A673 (cell line): Measurements from ENCODE around the gene ZNF3. TPM values are rescaled to one million over a fixed set of nuclear protein-coding genes. Genes with fewer than 3 reads are reported as not detected.

Source experiments
- BruUV-seq: library from RNA; stranded (reverse); fragments of 400-500 nt; replicated peaks from 2 replicates; lab custom pipeline; 2021; lab: Mats Ljungman, UMichigan
- CTCF ChIA-PET: fragments of 300-600 bp; sonication (Branson Sonifier 250); formaldehyde crosslinking; loops from one replicate; lab custom pipeline; 2022; ENCODE audit warnings: antibody characterized with exemption; lab: Charles Lee
- POLR2A ChIA-PET: fragments of 300-600 bp; sonication (Branson Sonifier 250); formaldehyde crosslinking; loops from one replicate; lab custom pipeline; 2022; ENCODE audit warnings: antibody characterized with exemption; ENCODE audit not compliant: low non-redundant PET; lab: Charles Lee
- DNase-seq: peaks from one replicate; pipeline ENCODE4 v3.0.0-alpha.2; 2015; ENCODE audit warnings: low spot score
- H3K27ac ChIP-seq: fragments of 200-600 bp; sonication (generic); 2 replicates; pipeline ENCODE4 v1.5.1; 2016; ENCODE audit warnings: mixed run types, low read depth, mild to moderate bottlenecking, mixed read lengths, antibody characterized with exemption, low read length; ENCODE audit not compliant: poor library complexity, severe bottlenecking
- H3K27me3 ChIP-seq: fragments of 200-600 bp; sonication (generic); replicated peaks from 2 replicates; pipeline ENCODE4 v1.6.1; 2017; ENCODE audit warnings: mixed run types, low read depth, mild to moderate bottlenecking, mixed read lengths, antibody characterized with exemption, low read length; ENCODE audit not compliant: insufficient read depth, poor library complexity
- H3K36me3 ChIP-seq: fragments of 200-600 bp; sonication (generic); 2 replicates; pipeline ENCODE4 v1.6.1; 2016; ENCODE audit warnings: mixed run types, mild to moderate bottlenecking, mixed read lengths, antibody characterized with exemption, low read length; ENCODE audit not compliant: insufficient read depth, poor library complexity, severe bottlenecking
- H3K4me1 ChIP-seq: fragments of 200-600 bp; sonication (generic); 2 replicates; pipeline ENCODE4 v1.6.1; 2017; ENCODE audit warnings: mixed run types, mild to moderate bottlenecking, mixed read lengths, antibody characterized with exemption, low read length; ENCODE audit not compliant: insufficient read depth, poor library complexity, severe bottlenecking
- H3K4me3 ChIP-seq: fragments of 200-600 bp; sonication (generic); 2 replicates; pipeline ENCODE4 v1.5.1; 2016; ENCODE audit warnings: low read depth, mixed run types, mild to moderate bottlenecking, mixed read lengths, low read length; ENCODE audit not compliant: poor library complexity, severe bottlenecking
- H3K9me3 ChIP-seq: fragments of 200-600 bp; sonication (generic); 2 replicates; pipeline ENCODE4 v1.6.1; 2016; ENCODE audit warnings: mixed run types, low read depth, mild to moderate bottlenecking, mixed read lengths, antibody characterized with exemption, low read length; ENCODE audit not compliant: poor library complexity, severe bottlenecking
- EZH2 ChIP-seq: fragments of 200-600 bp; sonication (generic); IDR thresholded peaks from 2 replicates; pipeline ENCODE4 v1.6.1; 2017; ENCODE audit warnings: borderline replicate concordance, low read depth, mild to moderate bottlenecking, mixed read lengths, antibody characterized with exemption, low read length; ENCODE audit not compliant: poor library complexity, severe bottlenecking
- intact Hi-C: fragments of 100-400 bp; cut with micrococcal nuclease; formaldehyde crosslinking; loops from one replicate; pipeline ENCODE4 v1.10.0; 2022; ENCODE audit not compliant: unreplicated experiment
- total RNA-seq: library from RNA; stranded (reverse); gene quantifications from 2 replicates; pipeline ENCODE4 v1.2.3, GENCODE V29; 2021
- TF ChIP-seq, protein P1 (sequence below): fragments of 300-800, 200-600 bp; sonication (generic); conservative IDR thresholded peaks from 2 replicates; pipeline ENCODE4 v1.5.1; 2017; ENCODE audit warnings: low read depth, mild to moderate bottlenecking, antibody characterized with exemption, low read length, moderate library complexity, mixed read lengths

The ZNF3 gene
- total RNA-seq, 1 experiment from 2014 or later = 50.2 TPM

GRCh38 chr7:100107890-100108289 is 26.4 kb upstream of the ZNF3 start:
- intact Hi-C loops = no loop called here
- no peak for DNase-seq
- H3K27ac ChIP-seq = no peak overlapping the region
- ChIA-PET POLR2A (no interaction called here), CTCF (no interaction called here)
- H3K36me3 ChIP-seq = peaks cover 67% of the 10 kb centered on the region
- no peak overlapping the region for H3K4me3 ChIP-seq
- H3K27me3 ChIP-seq = no peaks in the 10 kb centered on the region
- H3K4me1 ChIP-seq = peaks cover under 1% of the 10 kb centered on the region
- TF ChIP-seq, protein P1, sequence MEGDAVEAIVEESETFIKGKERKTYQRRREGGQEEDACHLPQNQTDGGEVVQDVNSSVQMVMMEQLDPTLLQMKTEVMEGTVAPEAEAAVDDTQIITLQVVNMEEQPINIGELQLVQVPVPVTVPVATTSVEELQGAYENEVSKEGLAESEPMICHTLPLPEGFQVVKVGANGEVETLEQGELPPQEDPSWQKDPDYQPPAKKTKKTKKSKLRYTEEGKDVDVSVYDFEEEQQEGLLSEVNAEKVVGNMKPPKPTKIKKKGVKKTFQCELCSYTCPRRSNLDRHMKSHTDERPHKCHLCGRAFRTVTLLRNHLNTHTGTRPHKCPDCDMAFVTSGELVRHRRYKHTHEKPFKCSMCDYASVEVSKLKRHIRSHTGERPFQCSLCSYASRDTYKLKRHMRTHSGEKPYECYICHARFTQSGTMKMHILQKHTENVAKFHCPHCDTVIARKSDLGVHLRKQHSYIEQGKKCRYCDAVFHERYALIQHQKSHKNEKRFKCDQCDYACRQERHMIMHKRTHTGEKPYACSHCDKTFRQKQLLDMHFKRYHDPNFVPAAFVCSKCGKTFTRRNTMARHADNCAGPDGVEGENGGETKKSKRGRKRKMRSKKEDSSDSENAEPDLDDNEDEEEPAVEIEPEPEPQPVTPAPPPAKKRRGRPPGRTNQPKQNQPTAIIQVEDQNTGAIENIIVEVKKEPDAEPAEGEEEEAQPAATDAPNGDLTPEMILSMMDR = no peak
- TF ChIP-seq EZH2 = no peak
- H3K9me3 ChIP-seq = no peaks in the 10 kb centered on the region
- BruUV-seq = no TSS peak

GRCh38 chr7:100107125-100107737 is 25.7 kb upstream of the ZNF3 start:
- no peak for DNase-seq
- Histone ChIP-seq H3K27ac (no peak overlapping the region), H3K36me3 (peaks cover 66% of the 10 kb centered on the region), H3K4me1 (peaks cover 8% of the 10 kb centered on the region), H3K27me3 (no peaks in the 10 kb centered on the region), H3K4me3 (no peak overlapping the region), H3K9me3 (no peaks in the 10 kb centered on the region)
- BruUV-seq = TSS peak; percentile 94
- POLR2A ChIA-PET = no interaction called here
- intact Hi-C loops = no loop called here
- no peak for TF ChIP-seq EZH2
- TF ChIP-seq, protein P1 = no peak
- CTCF ChIA-PET = no interaction called here

GRCh38 chr7:100106633-100107032 is 25.1 kb upstream of the ZNF3 start:
- intact Hi-C loops = no loop called here
- ChIA-PET CTCF (no interaction called here), POLR2A (no interaction called here)
- H3K9me3 ChIP-seq = no peaks in the 10 kb centered on the region
- no peaks in the 10 kb centered on the region for H3K27me3 ChIP-seq
- no peak overlapping the region for H3K27ac ChIP-seq
- peaks cover 60% of the 10 kb centered on the region for H3K36me3 ChIP-seq
- H3K4me3 ChIP-seq = no peak overlapping the region
- DNase-seq = no peak
- peaks cover 8% of the 10 kb centered on the region for H3K4me1 ChIP-seq
- BruUV-seq = no TSS peak
- no peak for TF ChIP-seq EZH2
- TF ChIP-seq, protein P1 = no peak
